ENCODE data around the gene CPNE5. TPM values are rescaled to one million over a fixed set of nuclear protein-coding genes. Genes with fewer than 3 reads are reported as not detected.

The CPNE5 gene
- total and polyA plus RNA-seq, 4 experiments from 2014 or later, result 0.47 to 2.7 (median 1.3) TPM

DNA sequence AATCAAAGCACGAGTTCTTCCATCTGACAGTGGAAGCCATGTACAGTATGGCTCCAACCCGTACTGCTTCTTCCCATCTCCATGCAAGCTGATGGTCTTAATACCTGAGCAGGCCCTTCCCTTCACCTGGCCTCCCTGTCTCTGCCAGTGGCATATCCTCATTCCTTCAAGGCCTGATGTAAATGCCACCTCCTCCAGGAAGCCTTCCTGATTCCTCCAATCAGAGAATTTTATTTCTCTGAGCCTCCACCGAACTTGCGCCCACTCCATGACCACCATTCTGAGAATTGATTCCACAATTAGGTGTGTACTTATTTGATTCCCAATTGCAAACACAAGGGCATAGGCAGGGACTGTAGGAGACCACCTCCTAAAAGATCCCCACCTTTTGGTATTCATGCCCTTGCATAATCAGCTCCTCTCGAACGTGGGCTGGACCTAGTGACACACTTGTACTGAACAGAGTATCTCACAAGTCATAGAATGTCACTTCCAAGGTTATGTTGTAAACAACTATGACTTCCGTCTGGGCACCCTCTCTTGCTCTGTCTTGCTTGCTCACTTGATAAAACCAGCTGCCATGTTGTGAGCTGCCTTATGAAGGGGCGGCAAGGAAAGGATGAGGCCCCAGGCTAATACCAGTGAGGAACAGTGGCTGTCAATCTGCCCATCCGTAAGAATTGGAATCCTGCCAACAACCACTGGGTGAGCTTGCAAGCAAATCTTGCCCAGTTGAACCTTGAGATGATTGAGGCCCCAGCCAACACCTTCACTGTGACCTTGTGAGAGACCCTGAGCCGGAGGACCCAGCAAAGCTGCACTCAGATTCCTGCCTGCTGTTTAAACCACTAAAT is 38.8 kb downstream of the CPNE5 start:
- no peaks in the 10 kb centered on the region for H3K27me3 ChIP-seq (ENCODE audit: insufficient read depth, low read length)
- intact Hi-C loops (cut with micrococcal nuclease), result no loop called here
- H3K36me3 ChIP-seq (ENCODE audit: insufficient read depth, low read length), result no peaks in the 10 kb centered on the region
- H3K9me3 ChIP-seq (ENCODE audit: control insufficient read depth in 1 of 2, low read length in 2 of 2), result no peaks in the 10 kb centered on the region
- CTCF ChIA-PET (ENCODE audit: partially characterized antibody), result interaction anchor here (0.6 to 1.2 kb wide), 3 partner anchors 18 to 41 kb away, joined by 3 to 5 read pairs (median 3); no protein-coding TSS in a partner anchor
- H3K4me3 ChIP-seq (ENCODE audit: low read length in 2 of 2), result no peak overlapping the region
- Mint-ChIP-seq H3K4me3 (no peak overlapping the region), H3K4me1 (no peaks in the 10 kb centered on the region), H3K27ac (peak overlapping the region in 2 of 7 donors; percentile 5 to 53), H3K9me3 (no peaks in the 10 kb centered on the region), H3K27me3 (peaks cover 0 to 2% of the 10 kb centered on the region in 2 donors), H3K36me3 (no peaks in the 10 kb centered on the region)
- no peak overlapping the region for H3K27ac ChIP-seq (ENCODE audit: low read depth, low read length)
- no peak for DNase-seq
- POLR2A ChIA-PET (ENCODE audit: partially characterized antibody), result no interaction called here
- no peaks in the 10 kb centered on the region for H3K4me1 ChIP-seq (ENCODE audit: insufficient read depth, low read length)

DNA sequence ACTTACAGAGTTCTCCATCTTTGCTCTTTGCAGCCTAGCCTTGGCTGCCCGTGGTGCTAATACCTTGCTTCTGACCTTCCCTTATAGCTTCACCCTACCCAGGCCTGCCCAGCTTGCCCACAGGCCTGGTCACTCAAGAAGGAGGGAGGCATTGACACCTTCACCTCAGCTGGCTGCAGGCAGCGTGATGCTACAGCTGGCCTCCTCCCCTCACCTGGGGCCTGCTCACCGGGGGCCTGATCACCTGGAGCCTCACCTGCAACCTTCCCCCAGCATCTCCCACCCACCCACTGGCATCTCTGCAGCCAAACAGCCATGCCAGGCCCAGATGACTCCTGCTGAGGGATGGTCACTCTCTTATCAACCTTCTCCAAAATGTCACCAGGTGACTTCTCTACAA is 40.4 kb downstream of the CPNE5 start:
- no peak overlapping the region for H3K4me3 Mint-ChIP-seq
- CTCF ChIA-PET (ENCODE audit: partially characterized antibody), result interaction anchor here (0.9 to 1.7 kb wide), 2 partner anchors 16 to 40 kb away, joined by 4 to 6 read pairs; no protein-coding TSS in a partner anchor
- H3K4me1 ChIP-seq (ENCODE audit: insufficient read depth, low read length), result no peaks in the 10 kb centered on the region

DNA sequence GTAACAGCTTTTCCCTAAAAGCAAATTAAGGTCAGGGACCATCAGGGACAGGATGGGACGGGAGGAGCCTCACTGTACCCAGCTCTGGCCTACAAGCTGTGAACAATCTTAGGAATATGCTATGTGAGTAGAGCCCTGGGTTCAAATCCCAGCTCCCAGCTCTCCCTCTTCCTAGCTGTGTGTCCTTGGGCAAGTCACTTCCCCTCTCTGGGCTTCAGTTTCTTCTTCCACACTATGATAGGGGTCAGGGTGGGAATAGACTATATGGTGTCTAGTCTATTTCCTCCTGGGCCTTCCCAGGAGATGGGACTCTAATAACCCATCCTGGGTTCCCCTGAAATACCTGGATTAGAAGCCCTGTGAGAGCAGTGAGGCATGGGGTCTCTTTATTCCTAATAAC is 41.6 kb downstream of the CPNE5 start:
- ChIA-PET CTCF (ENCODE audit: partially characterized antibody) (interaction anchor here (1.7 to 2.4 kb wide), 2 partner anchors 16 to 38 kb away, joined by 6 to 8 read pairs; no protein-coding TSS in a partner anchor), POLR2A (ENCODE audit: partially characterized antibody) (no interaction called here)
- H3K27me3 Mint-ChIP-seq, result peaks cover 0 to 1% of the 10 kb centered on the region in 2 donors
- DNase-seq, result no peak
- intact Hi-C loops (cut with micrococcal nuclease), result no loop called here
- no peak overlapping the region for H3K27ac ChIP-seq (ENCODE audit: low read depth, low read length)
- no peaks in the 10 kb centered on the region for H3K27me3 ChIP-seq (ENCODE audit: insufficient read depth, low read length)
- no peaks in the 10 kb centered on the region for H3K36me3 Mint-ChIP-seq
- H3K27ac Mint-ChIP-seq, result no peak overlapping the region
- H3K36me3 ChIP-seq (ENCODE audit: insufficient read depth, low read length), result no peaks in the 10 kb centered on the region
- no peaks in the 10 kb centered on the region for H3K4me1 Mint-ChIP-seq
- no peaks in the 10 kb centered on the region for H3K9me3 ChIP-seq (ENCODE audit: control insufficient read depth in 1 of 2, low read length in 2 of 2)
- no peak overlapping the region for H3K4me3 ChIP-seq (ENCODE audit: low read length in 2 of 2)
- H3K9me3 Mint-ChIP-seq, result no peaks in the 10 kb centered on the region
- no peaks in the 10 kb centered on the region for H3K4me1 ChIP-seq (ENCODE audit: insufficient read depth, low read length)
- H3K4me3 Mint-ChIP-seq, result no peak overlapping the region

More for the DNA sequence above, 40.4 kb downstream of the CPNE5 start:
- intact Hi-C loops (cut with micrococcal nuclease), result no loop called here
- Mint-ChIP-seq H3K9me3 (no peaks in the 10 kb centered on the region), H3K36me3 (no peaks in the 10 kb centered on the region), H3K4me1 (no peaks in the 10 kb centered on the region), H3K27me3 (peaks cover 0 to 1% of the 10 kb centered on the region in 2 donors), H3K27ac (no peak overlapping the region)
- DNase-seq, result no peak
- Histone ChIP-seq H3K4me3 (ENCODE audit: low read length in 2 of 2) (no peak overlapping the region), H3K27me3 (ENCODE audit: insufficient read depth, low read length) (no peaks in the 10 kb centered on the region), H3K36me3 (ENCODE audit: insufficient read depth, low read length) (no peaks in the 10 kb centered on the region), H3K27ac (ENCODE audit: low read depth, low read length) (no peak overlapping the region), H3K9me3 (ENCODE audit: control insufficient read depth in 1 of 2, low read length in 2 of 2) (no peaks in the 10 kb centered on the region)
- POLR2A ChIA-PET (ENCODE audit: partially characterized antibody), result no interaction called here

DNA sequence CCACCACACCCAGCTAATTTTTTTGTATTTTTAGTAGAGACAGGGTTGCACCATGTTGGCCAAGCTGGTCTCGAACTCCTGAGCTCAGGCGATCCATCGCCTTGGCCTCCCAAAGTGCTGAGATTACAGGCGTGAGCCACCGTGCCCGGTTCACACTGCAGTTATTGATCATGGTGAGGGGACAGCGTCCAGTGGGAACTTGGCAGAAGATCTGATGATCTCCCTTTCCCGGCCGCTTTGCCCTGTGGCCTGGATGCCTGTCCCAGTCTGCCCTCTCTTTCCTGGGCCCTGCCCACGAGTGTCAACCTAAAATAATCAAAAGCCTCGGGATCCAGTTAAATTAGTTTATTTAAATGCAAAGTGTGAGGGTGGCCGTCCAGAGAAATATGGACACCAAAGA is 42.2 kb downstream of the CPNE5 start:
- no peaks in the 10 kb centered on the region for H3K36me3 ChIP-seq (ENCODE audit: insufficient read depth, low read length)
- no peaks in the 10 kb centered on the region for H3K4me1 Mint-ChIP-seq
- peaks cover 0 to 1% of the 10 kb centered on the region in 2 donors for H3K27me3 Mint-ChIP-seq
- CTCF ChIA-PET (ENCODE audit: partially characterized antibody), result interaction anchor here (0.8 to 2.4 kb wide), 3 partner anchors 14 to 18 kb away, joined by 3 to 8 read pairs (median 3); no protein-coding TSS in a partner anchor
- H3K9me3 ChIP-seq (ENCODE audit: control insufficient read depth in 1 of 2, low read length in 2 of 2), result no peaks in the 10 kb centered on the region
- intact Hi-C loops (cut with micrococcal nuclease), result no loop called here
- no peak overlapping the region for H3K4me3 ChIP-seq (ENCODE audit: low read length in 2 of 2)
- no peaks in the 10 kb centered on the region for H3K4me1 ChIP-seq (ENCODE audit: insufficient read depth, low read length)
- no peak overlapping the region for H3K27ac ChIP-seq (ENCODE audit: low read depth, low read length)
- POLR2A ChIA-PET (ENCODE audit: partially characterized antibody), result no interaction called here
- no peaks in the 10 kb centered on the region for H3K27me3 ChIP-seq (ENCODE audit: insufficient read depth, low read length)
- H3K4me3 Mint-ChIP-seq, result no peak overlapping the region
- no peak for DNase-seq
- H3K36me3 Mint-ChIP-seq, result no peaks in the 10 kb centered on the region
- H3K9me3 Mint-ChIP-seq, result no peaks in the 10 kb centered on the region
- no peak overlapping the region for H3K27ac Mint-ChIP-seq

DNA sequence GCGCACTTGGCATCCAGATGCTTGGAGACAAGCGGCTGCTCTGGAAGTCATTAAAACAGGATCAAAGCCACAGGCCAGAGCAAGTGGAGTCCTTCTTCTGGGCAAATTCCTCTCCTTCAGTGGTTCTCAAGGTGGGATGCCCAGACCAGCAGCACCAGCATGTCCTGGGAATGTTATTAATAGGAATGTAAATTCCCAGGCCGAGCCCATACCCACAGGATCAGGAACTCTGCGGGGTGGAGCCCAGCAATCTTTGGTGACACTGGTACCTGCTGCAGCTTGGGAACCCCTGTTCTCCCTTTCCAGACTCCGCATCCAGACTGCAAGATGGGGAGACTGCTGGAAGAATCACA is 44.6 kb downstream of the CPNE5 start:
- H3K4me1 ChIP-seq (ENCODE audit: insufficient read depth, low read length), result no peaks in the 10 kb centered on the region
- no peak for DNase-seq
- peaks cover 4% of the 10 kb centered on the region for H3K27me3 ChIP-seq (ENCODE audit: insufficient read depth, low read length)
- POLR2A ChIA-PET (ENCODE audit: partially characterized antibody), result no interaction called here
- no peaks in the 10 kb centered on the region for H3K9me3 Mint-ChIP-seq
- no peaks in the 10 kb centered on the region for H3K9me3 ChIP-seq (ENCODE audit: control insufficient read depth in 1 of 2, low read length in 2 of 2)
- H3K4me3 Mint-ChIP-seq, result no peak overlapping the region
- peaks cover 1 to 4% of the 10 kb centered on the region in 2 donors for H3K27me3 Mint-ChIP-seq
- H3K27ac ChIP-seq (ENCODE audit: low read depth, low read length), result no peak overlapping the region
- no peak overlapping the region for H3K27ac Mint-ChIP-seq
- CTCF ChIA-PET (ENCODE audit: partially characterized antibody), result interaction anchor here (4.0 kb wide), 1 partner anchor 11 kb away, joined by 19 read pairs; no protein-coding TSS in a partner anchor
- no peak overlapping the region for H3K4me3 ChIP-seq (ENCODE audit: low read length in 2 of 2)
- no peaks in the 10 kb centered on the region for H3K36me3 ChIP-seq (ENCODE audit: insufficient read depth, low read length)
- no peaks in the 10 kb centered on the region for H3K36me3 Mint-ChIP-seq
- no peaks in the 10 kb centered on the region for H3K4me1 Mint-ChIP-seq
- intact Hi-C loops (cut with micrococcal nuclease), result no loop called here

- Mint-ChIP-seq H3K4me3 (no peak overlapping the region), H3K4me1 (peaks cover 0 to 1% (median under 1%) of the 10 kb centered on the region in 4 donors), H3K9me3 (no peaks in the 10 kb centered on the region), H3K36me3 (no peaks in the 10 kb centered on the region), H3K27ac (no peak overlapping the region), H3K27me3 (peaks cover 1 to 8% of the 10 kb centered on the region in 2 donors)
- Histone ChIP-seq H3K4me1 (ENCODE audit: insufficient read depth, low read length) (peaks cover 1% of the 10 kb centered on the region), H3K4me3 (ENCODE audit: low read length in 2 of 2) (no peak overlapping the region), H3K27me3 (ENCODE audit: insufficient read depth, low read length) (peaks cover 4% of the 10 kb centered on the region), H3K9me3 (ENCODE audit: control insufficient read depth in 1 of 2, low read length in 2 of 2) (no peaks in the 10 kb centered on the region), H3K36me3 (ENCODE audit: insufficient read depth, low read length) (no peaks in the 10 kb centered on the region), H3K27ac (ENCODE audit: low read depth, low read length) (no peak overlapping the region)
- ChIA-PET POLR2A (ENCODE audit: partially characterized antibody) (no interaction called here), CTCF (ENCODE audit: partially characterized antibody) (interaction anchor here (4.0 kb wide), 1 partner anchor 11 kb away, joined by 19 read pairs; no protein-coding TSS in a partner anchor)
- intact Hi-C loops (cut with micrococcal nuclease), result no loop called here
- no peak for DNase-seq
These were observed 45.1 kb downstream of the CPNE5 start for GRCh38 chr6:36793913-36794712.

DNA sequence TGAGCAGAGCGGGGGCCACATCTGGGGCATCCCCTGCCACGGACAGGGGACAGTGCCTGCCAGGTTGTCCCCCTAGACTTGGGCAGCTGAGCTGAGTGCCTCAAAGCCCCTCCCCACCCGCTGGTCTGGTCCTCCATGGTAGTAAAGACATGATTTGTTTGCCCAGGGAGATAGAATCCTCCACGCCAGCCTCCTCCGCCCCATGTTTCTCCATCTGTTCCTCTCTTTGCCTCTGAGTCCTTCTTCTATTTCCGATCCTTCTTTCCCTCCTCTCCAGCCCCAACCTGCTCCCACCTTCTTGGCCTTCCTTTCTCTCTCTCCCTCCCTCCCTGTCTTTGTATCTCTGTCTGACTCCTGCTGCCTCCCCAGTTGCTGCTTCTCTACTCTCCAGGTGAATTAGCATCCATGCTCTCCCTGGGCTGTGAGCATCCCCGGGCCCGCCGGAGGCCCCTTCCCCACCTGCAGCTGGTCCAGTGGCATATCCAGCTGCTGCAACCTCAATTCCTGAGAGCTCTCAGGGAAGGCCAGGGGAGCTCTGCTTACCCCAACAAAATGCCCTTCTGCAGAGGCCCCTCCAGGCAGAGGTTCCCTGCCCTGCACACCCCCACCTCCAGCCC is 45.8 kb downstream of the CPNE5 start:
- H3K4me3 Mint-ChIP-seq, result no peak overlapping the region
- Histone ChIP-seq H3K27me3 (ENCODE audit: insufficient read depth, low read length) (peaks cover 4% of the 10 kb centered on the region), H3K4me1 (ENCODE audit: insufficient read depth, low read length) (peaks cover 8% of the 10 kb centered on the region), H3K4me3 (ENCODE audit: low read length in 2 of 2) (no peak overlapping the region), H3K27ac (ENCODE audit: low read depth, low read length) (no peak overlapping the region), H3K9me3 (ENCODE audit: control insufficient read depth in 1 of 2, low read length in 2 of 2) (no peaks in the 10 kb centered on the region), H3K36me3 (ENCODE audit: insufficient read depth, low read length) (no peaks in the 10 kb centered on the region)
- no peaks in the 10 kb centered on the region for H3K9me3 Mint-ChIP-seq
- ChIA-PET CTCF (ENCODE audit: partially characterized antibody) (interaction anchor here (4.0 kb wide), 1 partner anchor 10 kb away, joined by 19 read pairs; no protein-coding TSS in a partner anchor), POLR2A (ENCODE audit: partially characterized antibody) (no interaction called here)
- intact Hi-C loops (cut with micrococcal nuclease), result no loop called here
- H3K4me1 Mint-ChIP-seq, result peaks cover 3 to 8% (median 5%) of the 10 kb centered on the region in 4 donors
- no peak for DNase-seq
- no peaks in the 10 kb centered on the region for H3K36me3 Mint-ChIP-seq
- no peak overlapping the region for H3K27ac Mint-ChIP-seq
- peaks cover 5 to 13% of the 10 kb centered on the region in 2 donors for H3K27me3 Mint-ChIP-seq
